Neural cell (in vitro differentiated cells): ENCODE results near the gene SEPTIN8.

Experiments used
- EP300 ChIP-seq: fragments of 450-650 bp; conservative IDR thresholded peaks from 2 replicates; pipeline ENCODE4 v1.6.1; 2014; ENCODE audit warnings: antibody characterized with exemption, mild to moderate bottlenecking, moderate library complexity; ENCODE audit not compliant: poor library complexity, severe bottlenecking
- EZH2 ChIP-seq: fragments of 200-600, 300-800 bp; shearing (Covaris generic), sonication (generic); IDR thresholded peaks from 2 replicates; pipeline ENCODE4 v1.6.1; 2014; ENCODE audit warnings: antibody characterized with exemption, low read length, borderline replicate concordance, mild to moderate bottlenecking; ENCODE audit not compliant: insufficient read depth, poor library complexity, severe bottlenecking
- MXI1 ChIP-seq: fragments of 450-650 bp; conservative IDR thresholded peaks from 2 replicates; pipeline ENCODE4 v1.6.1; 2014; ENCODE audit warnings: antibody characterized with exemption, mild to moderate bottlenecking; ENCODE audit not compliant: poor library complexity, severe bottlenecking
- POLR2AphosphoS5 ChIP-seq: IDR thresholded peaks from 2 replicates; pipeline ENCODE4 v1.6.1; 2012
- REST ChIP-seq: IDR thresholded peaks from 2 replicates; pipeline ENCODE4 v1.6.1; 2012; ENCODE audit warnings: borderline replicate concordance
- SMC3 ChIP-seq: fragments of 450-650 bp; conservative IDR thresholded peaks from 2 replicates; pipeline ENCODE4 v1.6.1; 2014; ENCODE audit warnings: antibody characterized with exemption, mild to moderate bottlenecking, moderate library complexity; ENCODE audit not compliant: poor library complexity
- TAF1 ChIP-seq: IDR thresholded peaks from 2 replicates; pipeline ENCODE4 v1.6.1; 2012; ENCODE audit warnings: low read depth
- TF ChIP-seq, protein P1 (sequence below): fragments of 450-650 bp; IDR thresholded peaks from 2 replicates; pipeline ENCODE4 v1.5.1; 2014; ENCODE audit warnings: antibody characterized with exemption, mild to moderate bottlenecking, moderate library complexity; ENCODE audit not compliant: poor library complexity, severe bottlenecking

DNA sequence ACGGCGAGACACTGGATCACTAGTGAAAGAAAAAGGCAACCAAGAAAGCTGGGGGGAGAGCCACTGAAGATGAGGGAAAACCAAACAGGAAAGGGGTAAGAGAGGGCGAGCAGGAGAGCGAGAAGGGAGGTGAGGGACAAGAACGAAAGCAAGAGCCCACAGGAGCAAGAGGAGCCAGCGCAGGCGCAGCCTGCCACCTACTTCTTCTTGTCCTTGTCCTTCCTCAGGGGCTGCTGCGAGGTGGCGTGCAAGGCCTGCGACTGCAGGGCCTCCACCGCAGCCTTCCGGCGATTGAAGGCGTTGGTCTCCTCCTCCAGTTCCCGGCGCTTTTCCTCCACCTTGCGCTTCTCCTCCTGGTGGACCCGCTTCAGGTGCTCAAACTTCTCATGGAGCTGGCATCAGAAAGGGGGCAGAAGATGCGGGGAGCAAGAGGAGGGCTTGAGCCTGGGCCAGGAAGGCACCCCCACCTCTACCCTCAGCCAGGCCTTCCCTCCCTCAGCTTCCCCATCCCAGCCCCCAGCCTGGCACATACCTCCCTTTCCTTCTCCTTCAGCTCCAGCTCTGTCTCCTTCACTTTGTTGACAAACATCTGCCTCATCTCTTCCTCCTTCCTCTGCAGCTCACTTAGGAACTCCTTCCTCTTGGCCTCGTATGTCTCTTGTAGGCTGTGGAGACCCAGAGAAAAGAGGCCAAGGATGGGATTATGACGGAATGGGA lies 16.3 kb downstream of the SEPTIN8 start:
- TF ChIP-seq POLR2AphosphoS5 (no peak), REST (no peak), EP300 (no peak), EZH2 (no peak), SMC3 (no peak), TAF1 (no peak), MXI1 (no peak)
- TF ChIP-seq, protein P1, sequence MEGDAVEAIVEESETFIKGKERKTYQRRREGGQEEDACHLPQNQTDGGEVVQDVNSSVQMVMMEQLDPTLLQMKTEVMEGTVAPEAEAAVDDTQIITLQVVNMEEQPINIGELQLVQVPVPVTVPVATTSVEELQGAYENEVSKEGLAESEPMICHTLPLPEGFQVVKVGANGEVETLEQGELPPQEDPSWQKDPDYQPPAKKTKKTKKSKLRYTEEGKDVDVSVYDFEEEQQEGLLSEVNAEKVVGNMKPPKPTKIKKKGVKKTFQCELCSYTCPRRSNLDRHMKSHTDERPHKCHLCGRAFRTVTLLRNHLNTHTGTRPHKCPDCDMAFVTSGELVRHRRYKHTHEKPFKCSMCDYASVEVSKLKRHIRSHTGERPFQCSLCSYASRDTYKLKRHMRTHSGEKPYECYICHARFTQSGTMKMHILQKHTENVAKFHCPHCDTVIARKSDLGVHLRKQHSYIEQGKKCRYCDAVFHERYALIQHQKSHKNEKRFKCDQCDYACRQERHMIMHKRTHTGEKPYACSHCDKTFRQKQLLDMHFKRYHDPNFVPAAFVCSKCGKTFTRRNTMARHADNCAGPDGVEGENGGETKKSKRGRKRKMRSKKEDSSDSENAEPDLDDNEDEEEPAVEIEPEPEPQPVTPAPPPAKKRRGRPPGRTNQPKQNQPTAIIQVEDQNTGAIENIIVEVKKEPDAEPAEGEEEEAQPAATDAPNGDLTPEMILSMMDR = no peak
